Measurements from ENCODE around the gene PPFIA1. TPM values are rescaled to one million over a fixed set of nuclear protein-coding genes. Genes with fewer than 3 reads are reported as not detected.

Gene PPFIA1
- total and polyA plus RNA-seq, 2 of the 8 experiments (the other 6 are each of a cell fraction or from before 2014, with no cell fraction given), result 44.3 to 73.5 TPM

DNA sequence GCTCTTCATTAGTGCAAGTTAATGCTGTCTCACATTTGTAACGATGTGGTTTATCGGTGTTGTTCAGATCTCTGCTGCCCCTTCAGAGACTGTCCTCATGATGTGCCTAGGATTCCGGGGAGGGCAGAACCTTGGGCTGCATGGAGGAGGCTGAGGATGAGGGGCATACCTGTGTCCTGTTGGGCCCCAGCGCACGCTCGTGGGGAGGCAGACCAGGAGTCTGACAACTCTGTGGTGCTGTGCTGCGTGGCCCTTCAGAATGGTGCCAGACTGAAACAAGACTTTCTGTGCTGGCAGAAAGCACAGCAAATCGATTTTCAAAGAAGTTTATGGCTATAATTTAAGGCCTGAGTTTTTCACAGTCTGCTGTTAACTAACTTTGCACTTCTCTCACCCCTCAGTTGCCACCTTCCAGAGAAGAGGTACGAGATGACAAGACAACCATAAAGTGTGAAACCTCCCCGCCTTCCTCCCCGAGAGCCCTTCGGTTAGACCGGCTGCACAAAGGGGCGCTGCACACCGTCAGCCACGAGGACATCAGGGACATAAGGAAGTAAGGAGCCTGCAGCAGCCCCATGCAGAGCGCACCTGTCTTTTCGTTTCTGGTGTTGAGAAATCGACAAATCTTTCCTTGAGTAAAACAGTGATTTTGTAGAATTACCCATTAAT is 83.5 kb downstream of the PPFIA1 start (continued):
- TF ChIP-seq GABPA (IDR thresholded peaks at IDR 0.05; ENCODE audit: borderline replicate concordance, insufficient read depth, low read length), result no peak
- no peak for TF ChIP-seq POLR2AphosphoS5 (IDR thresholded peaks at IDR 0.05; ENCODE audit: low read depth, low read length)
- no peak for TF ChIP-seq ASH2L (IDR thresholded peaks at IDR 0.05; ENCODE audit: low read length)
- TF ChIP-seq RNF2 (IDR thresholded peaks at IDR 0.05; ENCODE audit: borderline replicate concordance, low read depth, low read length, missing control alignments, poor library complexity, severe bottlenecking), result no peak
- no peak for TF ChIP-seq CREB1 (IDR thresholded peaks at IDR 0.05)
- no peak for TF ChIP-seq SIRT6 (IDR thresholded peaks at IDR 0.05; ENCODE audit: low read length)
- TF ChIP-seq, protein P1, sequence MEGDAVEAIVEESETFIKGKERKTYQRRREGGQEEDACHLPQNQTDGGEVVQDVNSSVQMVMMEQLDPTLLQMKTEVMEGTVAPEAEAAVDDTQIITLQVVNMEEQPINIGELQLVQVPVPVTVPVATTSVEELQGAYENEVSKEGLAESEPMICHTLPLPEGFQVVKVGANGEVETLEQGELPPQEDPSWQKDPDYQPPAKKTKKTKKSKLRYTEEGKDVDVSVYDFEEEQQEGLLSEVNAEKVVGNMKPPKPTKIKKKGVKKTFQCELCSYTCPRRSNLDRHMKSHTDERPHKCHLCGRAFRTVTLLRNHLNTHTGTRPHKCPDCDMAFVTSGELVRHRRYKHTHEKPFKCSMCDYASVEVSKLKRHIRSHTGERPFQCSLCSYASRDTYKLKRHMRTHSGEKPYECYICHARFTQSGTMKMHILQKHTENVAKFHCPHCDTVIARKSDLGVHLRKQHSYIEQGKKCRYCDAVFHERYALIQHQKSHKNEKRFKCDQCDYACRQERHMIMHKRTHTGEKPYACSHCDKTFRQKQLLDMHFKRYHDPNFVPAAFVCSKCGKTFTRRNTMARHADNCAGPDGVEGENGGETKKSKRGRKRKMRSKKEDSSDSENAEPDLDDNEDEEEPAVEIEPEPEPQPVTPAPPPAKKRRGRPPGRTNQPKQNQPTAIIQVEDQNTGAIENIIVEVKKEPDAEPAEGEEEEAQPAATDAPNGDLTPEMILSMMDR (IDR thresholded peaks at IDR 0.05; ENCODE audit: control extremely low read depth in 1 of 3, insufficient read depth in 1 of 3, low read depth in 1 of 3, low read length in 3 of 3), result no peak
- no peak for TF ChIP-seq NANOG (IDR thresholded peaks at IDR 0.05; ENCODE audit: insufficient read depth, low read depth, low read length, poor library complexity, severe bottlenecking)

All from H1 (cell line).